Iris pigment epithelial cell (primary cell): ENCODE results near the gene BORCS5.
"Not testable (repeated sequence)": the region's sequence is repeated elsewhere in the genome, so short reads cannot be mapped to it uniquely, and the experiment has no call there.

ENCODE experiments used
- DNase-seq: peaks from one replicate; pipeline ENCODE4 v3.0.0-alpha.2; 2011; ENCODE audit warnings: low read depth

The BORCS5 gene

GRCh38 chr12:12486661-12487240 is 129.9 kb downstream of the BORCS5 start:
- DNase-seq, result no peak

GRCh38 chr12:12487490-12487889 is 130.6 kb downstream of the BORCS5 start:
- DNase-seq, result no peak

- no peak for DNase-seq
Observed at GRCh38 chr12:12488296-12488695, 131.4 kb downstream of the BORCS5 start.

- no peak for DNase-seq
Observed at GRCh38 chr12:12488823-12489550, 132.1 kb downstream of the BORCS5 start.

GRCh38 chr12:12491606-12492005 is 134.7 kb downstream of the BORCS5 start:
- DNase-seq, result no peak

GRCh38 chr12:12492547-12492946 is 135.7 kb downstream of the BORCS5 start:
- DNase-seq, result no peak

- DNase-seq, result no peak
Observed at GRCh38 chr12:12495536-12495935, 138.7 kb downstream of the BORCS5 start.

GRCh38 chr12:12498210-12498609 is 141.3 kb downstream of the BORCS5 start:
- no peak for DNase-seq

- DNase-seq, result no peak
Observed at GRCh38 chr12:12499909-12500604, 143.2 kb downstream of the BORCS5 start.

- no peak for DNase-seq
Observed at GRCh38 chr12:12501121-12501520, 144.2 kb downstream of the BORCS5 start.

- not testable (repeated sequence) for DNase-seq
Observed at GRCh38 chr12:12502130-12502814, 145.4 kb downstream of the BORCS5 start.

GRCh38 chr12:12502815-12503151 is 145.9 kb downstream of the BORCS5 start:
- no peak for DNase-seq

- no peak for DNase-seq
Observed at GRCh38 chr12:12503384-12504078, 146.7 kb downstream of the BORCS5 start.

GRCh38 chr12:12505544-12506495 is 148.9 kb downstream of the BORCS5 start:
- peak; percentile 75 for DNase-seq

- peak; percentile 69 for DNase-seq
Observed at GRCh38 chr12:12506496-12506890, 149.6 kb downstream of the BORCS5 start.

GRCh38 chr12:12507121-12507520 is 150.2 kb downstream of the BORCS5 start:
- no peak for DNase-seq

GRCh38 chr12:12508612-12509011 is 151.7 kb downstream of the BORCS5 start:
- peak; percentile 74 for DNase-seq

- DNase-seq, result peak; percentile 39
Observed at GRCh38 chr12:12510141-12510540, 153.3 kb downstream of the BORCS5 start.

GRCh38 chr12:12510551-12510950 is 153.7 kb downstream of the BORCS5 start:
- DNase-seq, result no peak

- no peak for DNase-seq
Observed at GRCh38 chr12:12511021-12511783, 154.3 kb downstream of the BORCS5 start.
